WTC11 (cell line): ENCODE measurements around the gene POMT2. TPM values are rescaled to one million over a fixed set of nuclear protein-coding genes. Genes with fewer than 3 reads are reported as not detected.
A peak's percentile ranks its signal among the peaks of the same experiment; 100 is the strongest.

Source experiments
- ATAC-seq: fragments of 200-7000 bp; cut with Tn5 transposase; 2 replicates; pipeline ENCODE4 v1.10.0; 2021; ENCODE audit warnings: mild to moderate bottlenecking, moderate library complexity
- CTCF ChIA-PET: fragments of 300-600 bp; sonication (Branson Sonifier 250); formaldehyde crosslinking; loops from one replicate; lab custom pipeline; 2021; ENCODE audit warnings: antibody characterized with exemption; lab: Charles Lee
- POLR2A ChIA-PET: fragments of 350-600 bp; sonication (Branson Sonifier 250); formaldehyde crosslinking; loops from one replicate; lab custom pipeline; 2021; ENCODE audit warnings: antibody characterized with exemption; lab: Charles Lee
- DNase-seq: peaks from one replicate; pipeline ENCODE4 v3.0.0; 2021; ENCODE audit warnings: low spot score
- H3K27ac Mint-ChIP-seq: 2 replicates; pipeline ENCODE4 v1.8.0; 2021; ENCODE audit warnings: mixed read lengths
- H3K27me3 Mint-ChIP-seq: 2 replicates; pipeline ENCODE4 v1.8.0; 2021; ENCODE audit warnings: low read depth, mild to moderate bottlenecking, moderate library complexity, mixed read lengths
- H3K36me3 Mint-ChIP-seq: 2 replicates; pipeline ENCODE4 v1.8.0; 2021; ENCODE audit warnings: mixed read lengths
- H3K4me1 Mint-ChIP-seq: 2 replicates; pipeline ENCODE4 v1.8.0; 2022; ENCODE audit warnings: mixed read lengths
- H3K4me3 Mint-ChIP-seq: 2 replicates; pipeline ENCODE4 v1.8.0; 2021; ENCODE audit warnings: mild to moderate bottlenecking, moderate library complexity, mixed read lengths
- H3K9me3 Mint-ChIP-seq: 2 replicates; pipeline ENCODE4 v1.8.0; 2021; ENCODE audit warnings: mixed read lengths
- ARID4B ChIP-seq: sonication (generic); formaldehyde crosslinking; IDR thresholded peaks from 2 replicates; pipeline ENCODE4 v1.8.0; 2023; ENCODE audit warnings: missing genetic modification reagents, mild to moderate bottlenecking, borderline replicate concordance
- ATF1 ChIP-seq: sonication (generic); formaldehyde crosslinking; IDR thresholded peaks from 2 replicates; pipeline ENCODE4 v1.8.1; 2023; ENCODE audit warnings: mild to moderate bottlenecking, moderate library complexity, missing genetic modification reagents
- CREM ChIP-seq: sonication (generic); formaldehyde crosslinking; IDR thresholded peaks from 2 replicates; pipeline ENCODE4 v1.8.1; 2022; ENCODE audit warnings: mild to moderate bottlenecking, missing genetic modification reagents, moderate library complexity
- NR1H2 ChIP-seq: sonication (generic); formaldehyde crosslinking; IDR thresholded peaks from 2 replicates; pipeline ENCODE4 v1.9.0; 2021; ENCODE audit warnings: mild to moderate bottlenecking, moderate library complexity, missing genetic modification reagents
- RORB ChIP-seq: fragments of 250-450 bp; sonication (Bioruptor Pico); IDR thresholded peaks from 2 replicates; pipeline ENCODE4 v1.9.0; 2021; ENCODE audit warnings: mild to moderate bottlenecking
- SMAD3 ChIP-seq: sonication (generic); formaldehyde crosslinking; IDR thresholded peaks from 2 replicates; pipeline ENCODE4 v1.8.0; 2022; ENCODE audit warnings: missing genetic modification reagents, mild to moderate bottlenecking, borderline replicate concordance
- STAT6 ChIP-seq: sonication (generic); formaldehyde crosslinking; conservative IDR thresholded peaks from 2 replicates; pipeline ENCODE4 v1.8.1; 2023; ENCODE audit warnings: mild to moderate bottlenecking, low read depth, missing genetic modification reagents, moderate library complexity
- TEAD4 ChIP-seq: sonication (generic); formaldehyde crosslinking; IDR thresholded peaks from 2 replicates; pipeline ENCODE4 v1.8.0; 2022; ENCODE audit warnings: mild to moderate bottlenecking, missing genetic modification reagents
- TP53 ChIP-seq: sonication (generic); formaldehyde crosslinking; IDR thresholded peaks from 2 replicates; pipeline ENCODE4 v1.8.1; 2023; ENCODE audit warnings: mild to moderate bottlenecking, missing genetic modification reagents
- ZNF317 ChIP-seq: sonication (generic); formaldehyde crosslinking; IDR thresholded peaks from 2 replicates; pipeline ENCODE4 v1.8.1; 2023; ENCODE audit warnings: low read depth, mild to moderate bottlenecking, moderate library complexity, missing genetic modification reagents, borderline replicate concordance
- total RNA-seq: library from RNA; stranded (reverse); gene quantifications from 3 replicates; pipeline ENCODE4 v1.2.3, GENCODE V29; 2021
- TF ChIP-seq, protein P1 (sequence below): sonication (generic); formaldehyde crosslinking; IDR thresholded peaks from 2 replicates; pipeline ENCODE4 v1.8.0; 2022; ENCODE audit warnings: mild to moderate bottlenecking, missing genetic modification reagents
- TF ChIP-seq, protein P2 (sequence below): sonication (generic); formaldehyde crosslinking; IDR thresholded peaks from 2 replicates; pipeline ENCODE4 v1.8.0; 2023; ENCODE audit warnings: missing genetic modification reagents
- TF ChIP-seq, protein P3 (sequence below): sonication (generic); formaldehyde crosslinking; IDR thresholded peaks from 2 replicates; pipeline ENCODE4 v1.8.0; 2022; ENCODE audit warnings: mild to moderate bottlenecking, missing genetic modification reagents
- TF ChIP-seq, protein P4 (sequence below): fragments of 250-450 bp; sonication (Bioruptor Pico); conservative IDR thresholded peaks from 2 replicates; pipeline ENCODE4 v1.9.0; 2021; ENCODE audit warnings: mild to moderate bottlenecking
- TF ChIP-seq, protein P5 (sequence below): fragments of 250-450 bp; sonication (Bioruptor Pico); IDR thresholded peaks from 2 replicates; pipeline ENCODE4 v2.1.2; 2022; ENCODE audit warnings: mild to moderate bottlenecking, moderate library complexity
- TF ChIP-seq, protein P6 (sequence below): sonication (generic); formaldehyde crosslinking; IDR thresholded peaks from 2 replicates; pipeline ENCODE4 v1.8.1; 2023; ENCODE audit warnings: mild to moderate bottlenecking, missing genetic modification reagents, moderate library complexity

The POMT2 gene
- total RNA-seq, 1 experiment from 2014 or later, result 38.7 TPM

- ChIA-PET CTCF (interaction anchor here (0.8 to 1.5 kb wide), 9 partner anchors 19 to 100 kb away, joined by 3 to 6 read pairs (median 4); partner anchors contain the start of gene TMEM63C), POLR2A (no interaction called here)
These were observed 80.3 kb downstream of the POMT2 start for GRCh38 chr14:77240336-77240915.

DNA sequence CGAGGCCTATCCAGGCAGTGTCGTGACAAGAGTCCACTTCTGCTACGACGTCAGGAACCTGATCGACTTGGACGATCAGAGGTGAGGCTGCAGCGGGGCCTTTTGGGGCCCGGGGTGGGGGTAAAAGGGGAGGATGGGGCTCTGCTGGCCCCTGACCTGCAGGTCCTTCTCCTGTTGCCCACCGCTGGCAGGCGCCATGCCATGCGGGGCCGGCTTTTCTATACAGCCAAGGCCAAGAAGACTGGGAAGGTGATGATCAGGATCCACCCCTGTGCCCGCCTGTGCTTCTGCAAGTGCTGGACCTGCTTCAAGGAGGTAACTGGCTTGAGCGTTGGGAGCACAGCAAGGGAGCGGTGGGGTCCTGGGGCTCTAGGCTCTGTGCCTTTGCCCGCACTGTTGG, 81.3 kb downstream of the POMT2 start:
- Mint-ChIP-seq H3K9me3 (no peaks in the 10 kb centered on the region), H3K36me3 (no peaks in the 10 kb centered on the region), H3K27ac (no peak overlapping the region), H3K4me1 (no peaks in the 10 kb centered on the region), H3K27me3 (no peaks in the 10 kb centered on the region), H3K4me3 (no peak overlapping the region)
- TF ChIP-seq ZNF317 (CRISPR knock-in tag), result no peak
- TF ChIP-seq, protein P1, sequence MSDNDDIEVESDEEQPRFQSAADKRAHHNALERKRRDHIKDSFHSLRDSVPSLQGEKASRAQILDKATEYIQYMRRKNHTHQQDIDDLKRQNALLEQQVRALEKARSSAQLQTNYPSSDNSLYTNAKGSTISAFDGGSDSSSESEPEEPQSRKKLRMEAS (CRISPR knock-in tag), result no peak
- no peak for TF ChIP-seq TEAD4 (CRISPR knock-in tag)
- TF ChIP-seq RORB (CRISPR knock-in tag), result no peak
- TF ChIP-seq, protein P2, sequence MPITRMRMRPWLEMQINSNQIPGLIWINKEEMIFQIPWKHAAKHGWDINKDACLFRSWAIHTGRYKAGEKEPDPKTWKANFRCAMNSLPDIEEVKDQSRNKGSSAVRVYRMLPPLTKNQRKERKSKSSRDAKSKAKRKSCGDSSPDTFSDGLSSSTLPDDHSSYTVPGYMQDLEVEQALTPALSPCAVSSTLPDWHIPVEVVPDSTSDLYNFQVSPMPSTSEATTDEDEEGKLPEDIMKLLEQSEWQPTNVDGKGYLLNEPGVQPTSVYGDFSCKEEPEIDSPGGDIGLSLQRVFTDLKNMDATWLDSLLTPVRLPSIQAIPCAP, result no peak
- TF ChIP-seq, protein P3, sequence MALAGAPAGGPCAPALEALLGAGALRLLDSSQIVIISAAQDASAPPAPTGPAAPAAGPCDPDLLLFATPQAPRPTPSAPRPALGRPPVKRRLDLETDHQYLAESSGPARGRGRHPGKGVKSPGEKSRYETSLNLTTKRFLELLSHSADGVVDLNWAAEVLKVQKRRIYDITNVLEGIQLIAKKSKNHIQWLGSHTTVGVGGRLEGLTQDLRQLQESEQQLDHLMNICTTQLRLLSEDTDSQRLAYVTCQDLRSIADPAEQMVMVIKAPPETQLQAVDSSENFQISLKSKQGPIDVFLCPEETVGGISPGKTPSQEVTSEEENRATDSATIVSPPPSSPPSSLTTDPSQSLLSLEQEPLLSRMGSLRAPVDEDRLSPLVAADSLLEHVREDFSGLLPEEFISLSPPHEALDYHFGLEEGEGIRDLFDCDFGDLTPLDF (CRISPR knock-in tag), result no peak
- TF ChIP-seq, protein P4, sequence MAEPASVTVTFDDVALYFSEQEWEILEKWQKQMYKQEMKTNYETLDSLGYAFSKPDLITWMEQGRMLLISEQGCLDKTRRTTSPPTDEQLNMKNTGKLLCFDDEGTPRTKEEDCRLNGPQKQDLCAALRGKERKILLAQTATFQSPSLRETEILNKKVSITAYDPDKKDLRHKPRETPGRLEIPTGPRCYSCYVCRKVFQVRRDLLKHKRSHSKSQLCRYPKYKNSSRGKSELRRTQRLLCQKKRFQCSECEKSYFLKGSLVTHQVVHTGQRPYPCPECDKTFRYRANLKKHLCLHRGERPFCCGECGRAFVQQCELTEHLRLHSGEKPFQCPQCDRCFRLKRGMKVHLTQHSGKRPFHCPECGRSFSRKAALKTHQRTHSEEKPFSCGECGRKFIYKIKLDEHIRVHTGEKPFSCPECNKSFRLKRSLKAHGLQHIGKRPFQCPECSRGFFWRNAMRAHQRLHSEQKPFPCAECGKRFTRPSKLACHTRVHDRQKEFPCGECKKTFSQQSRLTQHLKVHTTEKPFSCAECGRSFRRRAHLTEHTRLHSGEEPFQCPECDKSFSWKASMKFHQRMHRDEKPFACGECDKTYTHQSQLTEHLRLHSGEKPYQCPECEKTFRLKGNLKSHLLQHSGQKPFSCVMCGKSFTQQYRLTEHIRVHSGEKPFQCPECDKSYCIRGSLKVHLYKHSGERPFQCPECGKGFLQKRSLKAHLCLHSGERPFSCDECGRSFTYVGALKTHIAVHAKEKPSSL (CRISPR knock-in tag), result no peak
- DNase-seq (no peak), ATAC-seq (no peak)
- ChIA-PET CTCF (interaction anchor here (0.6 to 1.3 kb wide), 5 partner anchors 20 to 121 kb away, joined by 3 to 6 read pairs (median 5); partner anchors contain the start of gene TMEM63C), POLR2A (no interaction called here)

More at GRCh38 chr14:77240336-77240915, 80.3 kb downstream of the POMT2 start:
- TF ChIP-seq RORB (CRISPR knock-in tag) (no peak), CREM (CRISPR knock-in tag) (no peak)
- TF ChIP-seq, all 79 proteins: peak for 0
- Mint-ChIP-seq H3K4me3 (no peak overlapping the region), H3K27ac (no peak overlapping the region), H3K4me1 (no peaks in the 10 kb centered on the region), H3K9me3 (no peaks in the 10 kb centered on the region), H3K27me3 (no peaks in the 10 kb centered on the region), H3K36me3 (no peaks in the 10 kb centered on the region)
- no peak for DNase-seq
- ATAC-seq, result 0 out of 2 replicates have a peak, but pooled peaks have one; percentile 36

GRCh38 chr14:77238996-77239395, 81.7 kb downstream of the POMT2 start:
- Mint-ChIP-seq H3K36me3 (no peaks in the 10 kb centered on the region), H3K4me3 (no peak overlapping the region), H3K27me3 (no peaks in the 10 kb centered on the region), H3K27ac (no peak overlapping the region), H3K9me3 (no peaks in the 10 kb centered on the region), H3K4me1 (no peaks in the 10 kb centered on the region)
- POLR2A ChIA-PET, result no interaction called here
- CTCF ChIA-PET, result interaction anchor here (0.7 to 1.7 kb wide), 2 partner anchors 77 to 87 kb away, joined by 5 to 7 read pairs; no protein-coding TSS in a partner anchor
- ATAC-seq, result no peak
- DNase-seq, result no peak
- TF ChIP-seq TP53 (CRISPR knock-in tag) (no peak), ATF1 (CRISPR knock-in tag) (no peak), ARID4B (CRISPR knock-in tag) (no peak), NR1H2 (CRISPR knock-in tag) (no peak), STAT6 (CRISPR knock-in tag) (no peak), SMAD3 (CRISPR knock-in tag) (no peak)
- TF ChIP-seq, protein P5, sequence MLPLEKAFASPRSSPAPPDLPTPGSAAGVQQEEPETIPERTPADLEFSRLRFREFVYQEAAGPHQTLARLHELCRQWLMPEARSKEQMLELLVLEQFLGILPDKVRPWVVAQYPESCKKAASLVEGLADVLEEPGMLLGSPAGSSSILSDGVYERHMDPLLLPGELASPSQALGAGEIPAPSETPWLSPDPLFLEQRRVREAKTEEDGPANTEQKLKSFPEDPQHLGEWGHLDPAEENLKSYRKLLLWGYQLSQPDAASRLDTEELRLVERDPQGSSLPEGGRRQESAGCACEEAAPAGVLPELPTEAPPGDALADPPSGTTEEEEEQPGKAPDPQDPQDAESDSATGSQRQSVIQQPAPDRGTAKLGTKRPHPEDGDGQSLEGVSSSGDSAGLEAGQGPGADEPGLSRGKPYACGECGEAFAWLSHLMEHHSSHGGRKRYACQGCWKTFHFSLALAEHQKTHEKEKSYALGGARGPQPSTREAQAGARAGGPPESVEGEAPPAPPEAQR (CRISPR knock-in tag), result no peak
- TF ChIP-seq, protein P6, sequence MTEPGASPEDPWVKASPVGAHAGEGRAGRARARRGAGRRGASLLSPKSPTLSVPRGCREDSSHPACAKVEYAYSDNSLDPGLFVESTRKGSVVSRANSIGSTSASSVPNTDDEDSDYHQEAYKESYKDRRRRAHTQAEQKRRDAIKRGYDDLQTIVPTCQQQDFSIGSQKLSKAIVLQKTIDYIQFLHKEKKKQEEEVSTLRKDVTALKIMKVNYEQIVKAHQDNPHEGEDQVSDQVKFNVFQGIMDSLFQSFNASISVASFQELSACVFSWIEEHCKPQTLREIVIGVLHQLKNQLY, result no peak
